Posterior vena cava (tissue), 2 donors: ENCODE measurements around the gene DLGAP1. TPM values are rescaled to one million over a fixed set of nuclear protein-coding genes. Genes with fewer than 3 reads are reported as not detected.

Experiments
- DNase-seq: peaks from one replicate; pipeline ENCODE4 v3.0.0-alpha.2; 2020; ENCODE audit warnings: low spot score
- intact Hi-C, 2 donors: fragments of 100-400 bp; cut with DNase I; formaldehyde crosslinking; loops; one replicate each; pipeline versions ENCODE4 v1.14.1 to v1.14.2; 2022 to 2023
- total RNA-seq, 2 donors: library from RNA; stranded (reverse); fragmentation: NEBNext Ultra II Directional; extraction: Animal tissue kit (Norgen Biotek cat#: 25700); gene quantifications; one replicate each; pipeline ENCODE4 v1.2.1, GENCODE V29; 2021
- donor health status: DM: yes; HTN: yes; CAD: no.
- donor health status: DM: yes; HTN: yes; CAD: no.

DLGAP1 gene
- total RNA-seq, 2 donors from 2014 or later: 0.05 to 0.32 TPM

DNA sequence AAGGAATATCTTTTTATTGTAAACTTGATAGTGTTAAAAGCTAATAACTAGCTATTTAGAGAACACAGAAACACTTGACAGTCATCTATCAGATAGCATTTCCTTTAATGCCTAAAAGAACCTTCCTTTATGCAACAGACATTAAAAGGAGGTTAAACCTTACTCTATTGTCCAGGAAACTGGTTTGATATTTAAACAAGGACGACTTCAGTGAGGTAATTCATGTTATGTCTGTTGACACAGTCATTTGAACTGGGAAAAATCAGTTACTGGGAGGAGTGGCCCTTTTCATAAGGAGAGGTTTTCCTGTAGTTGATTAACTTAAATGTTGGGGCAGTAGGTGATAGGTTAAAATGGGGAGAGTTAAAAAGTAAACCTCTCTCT lies 998.4 kb downstream of the DLGAP1 start:
- intact Hi-C loops: loop anchor here (10.0 kb wide), 1 partner anchor 208 kb away; no protein-coding TSS in a partner anchor
- no peak for DNase-seq

DNA sequence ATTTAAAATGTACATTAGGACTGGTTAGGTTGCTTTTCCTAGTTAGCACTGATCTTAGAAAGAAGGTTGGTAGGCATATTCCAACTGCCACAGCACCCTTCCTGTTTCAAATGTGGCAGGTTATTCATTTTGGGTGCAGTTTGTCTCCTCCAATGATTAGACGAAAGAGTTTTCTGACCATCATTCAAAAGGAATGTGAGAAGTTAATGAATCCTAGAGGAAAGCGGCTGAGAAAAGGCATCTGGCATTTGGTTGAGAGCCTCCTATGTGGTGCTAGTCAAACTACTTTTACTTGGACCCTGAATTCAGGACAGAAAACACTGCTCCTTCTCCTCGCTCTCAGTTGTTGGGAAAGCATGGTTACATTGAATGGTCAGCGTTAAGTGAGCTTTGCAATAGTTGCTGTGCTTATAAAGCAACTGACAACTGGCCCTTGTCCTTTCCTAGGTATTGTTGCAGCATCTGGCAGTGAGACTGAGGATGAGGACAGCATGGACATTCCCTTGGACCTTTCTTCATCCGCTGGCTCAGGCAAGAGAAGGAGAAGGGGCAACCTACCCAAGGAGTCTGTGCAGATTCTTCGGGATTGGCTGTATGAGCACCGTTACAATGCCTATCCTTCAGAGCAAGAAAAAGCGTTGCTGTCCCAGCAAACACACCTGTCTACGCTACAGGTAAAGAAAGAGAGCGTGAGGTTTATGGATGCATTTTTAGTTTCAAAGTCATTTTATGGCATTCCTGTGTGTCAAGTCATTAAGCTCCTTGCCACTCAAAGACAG lies 999.0 kb downstream of the DLGAP1 start:
- DNase-seq: no peak
- intact Hi-C loops: loop anchor here (10.0 kb wide), 1 partner anchor 209 kb away; no protein-coding TSS in a partner anchor

DNA sequence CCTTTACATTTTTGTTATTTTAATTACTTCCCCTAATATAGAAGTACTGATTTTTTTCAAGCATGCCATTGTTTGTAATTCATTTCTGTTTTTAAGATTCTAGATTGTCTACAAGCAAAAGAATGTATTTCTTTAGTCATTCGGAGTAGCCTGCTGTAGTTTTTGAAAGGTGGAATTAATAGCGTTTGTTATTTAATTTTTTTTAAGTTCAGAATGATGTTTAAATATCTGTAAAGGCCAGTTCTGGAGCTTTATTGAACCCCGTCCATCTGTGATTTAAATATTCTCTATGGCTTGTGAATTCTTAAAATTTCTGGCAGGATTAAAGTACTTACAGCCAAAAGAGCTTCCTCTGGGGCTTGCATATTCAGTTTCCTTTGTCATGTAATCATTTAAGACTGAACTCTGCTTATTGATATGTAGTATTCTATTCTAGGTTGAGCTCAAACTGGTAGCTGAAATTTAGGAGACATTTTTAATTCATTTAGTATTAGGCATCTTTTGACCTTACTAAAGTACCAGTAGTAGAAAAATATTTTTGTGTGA lies 999.9 kb downstream of the DLGAP1 start:
- intact Hi-C loops: loop anchor here (10.0 kb wide), 1 partner anchor 210 kb away; no protein-coding TSS in a partner anchor
- DNase-seq: no peak

DNA sequence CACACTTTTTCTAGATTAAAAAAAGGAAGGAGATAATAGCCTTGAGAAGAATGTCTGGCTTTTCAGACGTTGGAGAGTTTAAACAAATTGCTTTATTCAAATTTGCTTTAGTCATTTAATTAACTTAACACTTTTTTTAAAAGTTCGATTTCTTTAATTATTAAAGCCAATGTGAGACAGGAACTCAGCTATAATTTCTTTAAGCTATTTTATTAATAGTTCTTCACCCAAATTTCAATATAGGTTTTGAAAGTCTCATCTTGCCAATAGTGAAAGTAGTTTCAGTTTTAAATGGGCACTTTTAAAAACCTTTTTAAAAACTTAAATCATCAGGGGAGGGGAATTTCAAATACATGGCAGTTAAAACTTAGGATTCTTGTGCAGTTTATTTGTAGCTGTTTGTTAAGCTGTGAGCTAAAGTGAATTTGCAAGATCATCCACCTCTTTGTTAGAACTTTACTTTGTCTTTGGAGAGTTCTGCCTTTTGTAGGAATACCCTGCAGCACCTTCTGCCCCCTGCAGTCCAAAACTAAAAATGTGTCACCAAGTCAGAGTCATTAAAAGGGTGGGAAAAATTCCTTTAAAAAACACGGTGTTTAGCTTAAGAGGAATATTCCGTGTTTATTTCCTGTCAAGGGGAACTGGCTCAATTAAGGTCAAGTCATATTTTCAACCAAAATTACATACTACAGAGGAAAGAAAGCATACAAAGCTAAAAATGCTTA lies 1000.6 kb downstream of the DLGAP1 start:
- no peak for DNase-seq
- intact Hi-C loops: loop anchor here (5.0 to 10.0 kb wide), 5 partner anchors 48 to 210 kb away; partner anchors contain the start of gene MYL12B (in 1 of the 2)

DNA sequence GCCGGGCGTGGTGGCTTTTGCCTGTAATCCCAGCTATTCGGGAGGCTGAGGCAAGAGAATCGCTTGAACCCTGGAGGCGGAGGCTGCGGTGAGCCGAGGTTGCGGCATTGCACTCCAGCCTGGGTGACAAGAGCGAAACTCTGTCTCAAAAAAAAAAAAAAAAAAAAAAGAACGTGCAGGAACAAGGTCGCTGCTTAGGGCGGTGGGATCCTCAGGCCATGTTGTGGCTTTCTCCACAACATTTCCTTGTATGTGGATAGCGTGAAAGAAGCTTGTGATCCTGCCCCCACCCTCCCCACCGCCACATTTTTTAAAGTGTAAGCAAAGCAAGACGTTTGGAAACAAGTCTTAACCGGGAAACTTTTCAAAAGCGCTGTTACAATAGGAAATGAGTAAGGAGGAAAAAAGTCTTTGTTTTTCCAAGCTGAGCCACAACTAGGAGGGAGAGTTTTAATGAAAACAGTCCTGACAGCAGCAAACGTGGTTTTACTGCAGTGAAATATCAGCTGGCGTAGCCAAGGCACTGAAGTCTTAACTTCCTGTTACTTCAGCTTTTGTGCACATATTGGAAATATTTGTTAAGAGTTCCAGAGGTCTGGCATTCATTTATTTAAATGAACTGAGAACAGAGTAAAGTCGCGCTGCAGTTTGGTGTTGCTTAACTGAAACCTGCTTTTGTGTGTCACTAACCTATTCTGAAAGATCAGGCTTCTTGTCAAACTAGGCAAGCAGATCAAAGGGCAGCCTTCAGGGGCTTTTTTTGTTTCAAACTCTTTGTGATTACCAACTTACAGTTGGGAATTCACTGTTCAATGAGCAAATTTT lies 1001.4 kb downstream of the DLGAP1 start:
- intact Hi-C loops: loop anchor here (5.0 to 10.0 kb wide), 5 partner anchors 49 to 211 kb away; partner anchors contain the start of gene MYL12B (in 1 of the 2)
- DNase-seq: peak; percentile 87

DNA sequence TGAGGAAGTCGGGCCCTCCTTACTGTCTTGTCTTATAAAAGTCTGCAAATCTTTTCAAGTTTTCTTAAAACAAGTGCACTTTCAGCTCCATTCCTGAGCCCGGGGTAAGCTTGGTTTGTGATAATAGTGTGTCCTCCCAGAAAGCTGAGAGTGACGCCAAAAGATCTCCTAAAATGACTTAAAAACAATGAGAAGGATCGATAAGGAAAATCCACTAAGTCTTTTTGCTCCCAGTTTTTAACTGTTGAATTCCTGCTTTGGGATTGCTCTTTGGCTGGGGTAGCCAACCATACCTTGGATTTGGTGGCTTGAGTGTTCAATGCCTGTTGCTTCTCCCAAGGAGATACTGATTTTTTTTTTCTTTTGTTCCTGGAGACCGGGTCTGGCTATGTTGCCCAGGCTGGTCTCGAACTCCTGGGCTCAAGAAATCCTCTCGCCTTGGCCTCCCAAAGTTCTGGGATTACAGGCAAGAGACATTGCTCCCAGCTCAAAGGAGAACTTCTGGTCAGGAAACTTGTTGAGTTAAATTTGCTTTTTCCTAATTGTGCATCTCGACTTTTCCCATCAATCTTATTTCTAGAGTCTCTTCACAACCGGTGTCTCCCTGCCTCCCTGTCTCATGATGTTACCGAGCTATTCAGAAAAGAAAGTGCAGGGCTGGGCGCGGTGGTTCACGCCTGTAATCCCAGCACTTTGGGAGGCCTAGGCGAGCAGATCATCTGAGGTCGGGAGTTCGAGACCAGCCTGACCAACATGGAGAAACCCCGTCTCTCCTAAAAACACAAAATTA lies 1002.2 kb downstream of the DLGAP1 start:
- intact Hi-C loops: loop anchor here (5.0 to 10.0 kb wide), 5 partner anchors 49 to 212 kb away; partner anchors contain the start of gene MYL12B (in 1 of the 2)
- DNase-seq: no peak

DNA sequence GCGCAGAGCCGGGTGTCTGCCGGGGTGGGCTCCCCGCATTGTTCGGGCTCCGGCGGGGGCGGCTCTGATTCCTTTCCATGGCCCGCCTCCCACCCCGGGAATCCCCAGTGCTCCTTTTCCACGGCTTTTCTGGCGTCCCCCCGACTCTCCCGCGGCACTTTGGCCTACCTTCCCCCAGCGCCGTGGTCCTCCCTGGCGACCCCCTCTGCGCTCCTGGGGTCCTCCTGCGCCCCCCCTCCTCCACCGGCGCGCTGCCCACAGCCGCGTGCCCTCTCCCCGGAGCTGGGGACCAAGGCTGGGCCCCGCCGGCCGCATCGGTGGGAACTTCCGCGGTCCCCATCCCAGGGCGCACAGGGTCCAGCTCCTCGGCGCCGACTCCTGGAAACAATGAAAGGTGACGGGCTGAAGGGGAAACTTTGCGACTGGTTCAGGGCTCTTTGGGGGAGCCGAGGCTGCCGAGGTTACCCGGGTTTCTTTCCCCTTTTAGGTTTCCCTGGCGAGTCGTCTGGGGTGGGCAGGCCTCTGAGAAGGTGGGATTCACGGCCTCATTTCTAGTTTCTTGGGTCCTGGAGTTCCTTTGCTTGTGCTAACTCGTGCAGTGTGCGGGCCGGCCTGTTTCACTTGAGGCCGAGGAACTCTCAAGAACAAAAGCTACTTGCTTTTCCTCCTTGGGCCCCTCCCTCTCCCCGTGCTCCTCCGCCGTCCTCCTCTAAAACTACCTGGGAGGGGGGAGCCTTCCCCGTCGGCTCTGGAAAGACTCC lies 1002.9 kb downstream of the DLGAP1 start:
- intact Hi-C loops: loop anchor here (5.0 to 10.0 kb wide), 5 partner anchors 50 to 213 kb away; partner anchors contain the start of gene MYL12B (in 1 of the 2)
- DNase-seq: peak; percentile 86

DNA sequence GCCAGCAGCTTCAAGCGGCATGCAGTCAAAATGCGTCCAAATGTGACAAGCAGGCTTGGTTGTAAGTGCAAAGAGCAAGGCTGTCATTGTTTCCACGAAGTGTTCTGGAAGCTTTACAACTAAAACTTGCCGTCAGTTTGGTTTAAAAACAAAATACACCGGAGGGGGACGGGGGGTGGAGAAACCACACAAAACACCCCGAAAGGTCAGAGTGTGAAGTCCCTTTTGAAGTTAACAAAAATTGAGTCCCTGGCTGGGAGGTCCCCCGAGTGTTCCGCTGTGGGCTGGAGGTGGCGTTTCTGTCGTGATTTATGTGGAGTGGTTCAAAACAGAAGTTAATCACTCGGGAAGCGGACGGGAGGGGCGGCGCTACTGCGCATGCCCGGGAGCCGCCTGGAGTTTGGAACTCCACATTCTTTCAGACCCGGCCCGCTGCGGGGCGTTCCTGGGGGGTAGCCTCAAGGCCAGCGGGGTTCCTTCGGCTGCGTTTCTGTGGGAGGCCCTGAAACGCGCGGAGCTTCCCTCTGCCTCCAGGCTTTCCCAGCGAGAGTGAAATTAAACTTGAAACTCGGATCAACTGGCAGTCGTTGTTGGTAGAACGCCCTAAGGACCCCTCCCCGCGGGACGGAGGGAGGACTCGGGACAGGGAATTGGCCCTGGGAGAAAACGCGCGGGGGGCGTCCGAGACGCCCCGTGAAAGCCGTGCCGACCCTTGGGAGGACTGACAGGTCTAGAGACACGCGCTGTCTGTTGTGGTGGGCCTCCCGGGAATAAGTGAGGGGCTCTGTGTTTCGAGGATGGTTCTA lies 1003.7 kb downstream of the DLGAP1 start:
- peak; percentile 98 for DNase-seq
- intact Hi-C loops: loop anchor here (5.0 to 10.0 kb wide), 5 partner anchors 51 to 213 kb away; partner anchors contain the start of gene MYL12B (in 1 of the 2)

DNA sequence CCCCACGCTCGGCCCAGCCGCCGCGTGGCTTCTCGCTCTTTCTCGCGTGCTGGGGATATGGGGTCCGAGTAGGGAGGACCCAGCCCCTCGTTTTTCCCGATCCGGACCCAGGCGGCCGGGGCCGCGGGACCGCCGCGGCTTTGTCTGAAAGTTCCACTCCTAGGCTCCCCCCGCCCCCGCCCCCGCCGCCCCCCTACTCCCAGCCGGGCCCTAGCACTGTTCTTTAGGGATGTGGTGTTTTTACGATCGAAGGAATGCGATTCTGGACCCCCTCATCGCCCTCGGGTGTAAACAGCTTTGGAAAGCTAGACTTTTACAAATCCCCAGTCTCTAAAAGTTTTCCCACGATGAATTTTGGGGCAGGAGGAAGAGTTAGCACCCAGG lies 1004.3 kb downstream of the DLGAP1 start:
- intact Hi-C loops: loop anchor here (5.0 to 10.0 kb wide), 5 partner anchors 52 to 214 kb away; partner anchors contain the start of gene MYL12B (in 1 of the 2)
- DNase-seq: no peak

DNA sequence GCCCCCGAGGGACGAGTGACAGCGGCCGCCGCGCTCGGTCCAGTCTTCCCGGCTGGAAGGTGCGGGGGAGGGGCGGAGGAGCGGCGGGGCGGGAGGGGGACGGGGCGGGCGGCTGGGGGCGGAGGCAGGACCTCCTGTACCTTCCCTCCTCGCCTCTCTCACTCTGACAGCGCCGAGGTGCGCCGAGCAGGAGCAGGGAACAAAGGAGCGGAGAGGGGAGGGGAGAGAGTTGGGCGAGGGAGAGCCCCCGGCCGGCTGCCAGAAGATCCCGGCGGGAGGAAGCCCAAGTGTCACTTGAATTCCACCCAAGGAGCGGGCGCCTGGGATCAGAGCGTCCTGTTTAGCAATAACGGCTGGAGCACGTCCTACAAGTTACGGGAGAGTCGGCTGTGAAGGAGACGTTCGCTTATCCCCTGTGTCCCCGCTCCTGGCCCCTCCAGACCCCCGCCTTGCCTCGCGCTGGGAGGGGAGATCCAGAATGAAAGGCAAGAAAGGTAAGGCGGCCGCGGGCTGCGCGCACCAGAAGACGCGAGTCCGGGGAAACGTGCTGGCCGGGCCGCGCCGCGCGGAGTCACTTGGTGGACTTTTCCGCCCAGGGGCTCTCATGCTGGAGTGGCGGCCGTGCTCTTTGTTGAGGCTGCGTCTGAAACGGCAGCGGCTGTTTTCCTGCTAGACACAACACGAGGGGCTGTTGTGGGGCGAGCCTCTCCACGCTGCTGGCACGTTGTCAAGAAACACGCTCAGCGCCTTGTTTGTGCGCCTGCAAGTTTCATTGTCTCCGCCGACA lies 1004.9 kb downstream of the DLGAP1 start, which contains the start of gene TGIF1:
TSS of gene TGIF1 (plus strand) at position 161 of the 787 bp plus-strand sequence. CDS start at position 479, 318 bp downstream.
- peak; percentile 94 for DNase-seq
- intact Hi-C loops: loop anchor here (5.0 to 10.0 kb wide), 5 partner anchors 52 to 215 kb away; partner anchors contain the start of gene MYL12B (in 1 of the 2)

DNA sequence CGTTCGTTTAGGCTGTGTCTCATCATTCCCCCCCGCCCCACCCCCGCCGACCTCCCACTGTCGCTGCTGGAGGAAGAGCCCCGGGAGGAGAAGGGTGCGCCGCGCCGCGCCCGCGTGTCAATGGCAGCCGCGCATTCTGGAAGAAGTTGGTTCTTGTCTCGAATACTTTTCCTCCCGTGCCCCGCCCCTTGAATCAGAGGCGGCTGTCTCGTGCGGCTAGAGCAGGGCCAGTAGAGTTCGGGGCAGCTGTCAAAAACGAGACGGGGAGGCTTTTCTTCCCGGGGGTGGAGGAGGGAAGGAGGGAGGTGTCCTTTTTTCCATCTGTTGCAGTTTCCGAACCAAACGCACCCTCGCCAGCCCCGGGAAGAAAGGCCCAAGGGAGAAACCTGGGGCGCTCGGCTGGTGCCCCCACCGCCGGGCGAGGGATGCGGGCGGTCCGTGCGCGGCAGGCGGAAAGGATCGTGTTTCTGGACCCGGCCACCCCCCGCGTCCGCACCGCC lies 1005.5 kb downstream of the DLGAP1 start:
- intact Hi-C loops: loop anchor here (5.0 to 10.0 kb wide), 5 partner anchors 53 to 215 kb away; partner anchors contain the start of gene MYL12B (in 1 of the 2)
- DNase-seq: peak; percentile 95

DNA sequence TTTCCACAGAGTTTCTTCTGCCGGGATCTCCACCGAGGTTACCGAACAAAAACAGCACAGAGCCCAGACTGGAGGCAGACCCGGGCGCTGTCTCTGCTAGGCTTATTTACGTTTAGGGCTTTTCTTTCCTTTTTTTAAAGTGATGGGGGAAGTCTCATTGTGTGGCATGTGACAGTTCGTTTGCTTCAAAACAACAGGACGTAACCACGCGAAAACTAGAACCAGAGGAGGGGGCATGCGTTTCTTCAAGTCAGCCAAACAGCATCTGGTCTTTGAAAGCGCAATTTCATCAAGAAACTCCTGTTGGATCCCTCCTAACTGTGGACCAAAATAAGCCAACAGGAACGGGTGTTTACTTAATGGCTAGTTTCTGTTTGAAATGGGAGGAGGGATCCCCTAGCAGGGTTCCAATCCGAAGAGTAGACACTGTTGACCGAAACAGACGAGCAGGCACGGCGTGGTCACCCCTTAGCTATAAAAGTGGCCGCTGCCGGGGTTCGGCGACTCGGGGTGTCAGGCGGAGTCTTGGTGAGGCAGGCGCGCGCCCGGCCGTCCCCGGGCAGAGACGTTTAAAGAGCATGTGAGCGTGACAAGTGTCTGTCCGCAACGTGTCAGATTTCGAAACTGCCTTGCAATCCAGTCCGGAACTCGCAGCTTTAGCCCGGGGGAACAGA lies 1006.1 kb downstream of the DLGAP1 start:
- intact Hi-C loops: no loop called here
- DNase-seq: peak; percentile 96

DNA sequence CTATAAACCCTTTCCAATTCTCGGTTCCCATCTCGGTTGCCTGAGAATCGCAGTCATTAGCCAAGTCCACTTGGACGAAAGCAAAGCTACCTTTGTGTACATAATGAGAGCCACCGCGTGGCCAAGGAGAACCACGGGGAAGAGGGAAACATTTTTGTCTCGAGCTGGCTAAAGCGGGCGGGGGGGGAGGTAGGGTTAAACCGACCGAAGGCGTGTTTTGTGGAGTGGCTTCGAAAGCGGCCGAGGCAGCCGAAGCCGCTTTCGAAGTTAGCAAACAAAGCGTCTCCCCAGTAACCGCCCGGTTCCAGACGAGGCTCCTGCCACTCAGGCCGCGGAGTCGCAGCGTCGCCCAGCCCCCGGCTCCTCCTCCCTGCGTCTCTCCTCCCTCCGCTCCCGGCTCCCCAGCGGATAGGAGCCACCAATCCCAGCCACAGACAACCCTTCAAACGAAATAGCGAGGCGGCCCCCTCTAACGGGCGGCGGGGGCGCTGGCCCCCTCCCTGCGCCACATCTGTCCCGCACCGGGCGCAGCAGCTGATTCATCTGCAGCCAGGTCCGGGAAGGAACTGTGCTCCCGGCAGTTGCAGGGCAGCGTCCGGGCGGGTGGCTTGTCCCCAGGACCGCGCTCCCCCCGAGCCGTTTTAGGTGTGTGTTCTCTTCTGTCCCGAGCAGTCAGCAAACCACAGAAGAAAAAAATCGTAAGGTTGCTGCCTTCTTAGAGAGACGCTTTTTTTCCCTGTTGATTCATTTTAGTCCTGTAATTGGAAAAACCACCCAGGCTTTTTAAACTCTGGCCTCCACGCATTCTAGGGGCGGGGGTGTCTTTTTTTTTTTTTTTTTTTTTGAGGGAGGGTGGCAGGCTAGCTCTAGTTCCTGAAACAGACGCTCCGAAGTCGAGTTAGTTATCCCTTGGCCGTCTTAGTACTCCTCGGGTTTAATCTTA lies 1006.9 kb downstream of the DLGAP1 start:
- intact Hi-C loops: no loop called here
- peak; percentile 98 for DNase-seq
